GM12874 (cell line): ENCODE data around the gene ATP11A.

Experiments
- TF ChIP-seq, protein P1 (sequence below): IDR thresholded peaks from 2 replicates; pipeline ENCODE4 v1.5.1; 2011; ENCODE audit warnings: low read depth, mild to moderate bottlenecking, control low read depth, low read length, moderate library complexity; ENCODE audit not compliant: insufficient read depth

Gene ATP11A

DNA sequence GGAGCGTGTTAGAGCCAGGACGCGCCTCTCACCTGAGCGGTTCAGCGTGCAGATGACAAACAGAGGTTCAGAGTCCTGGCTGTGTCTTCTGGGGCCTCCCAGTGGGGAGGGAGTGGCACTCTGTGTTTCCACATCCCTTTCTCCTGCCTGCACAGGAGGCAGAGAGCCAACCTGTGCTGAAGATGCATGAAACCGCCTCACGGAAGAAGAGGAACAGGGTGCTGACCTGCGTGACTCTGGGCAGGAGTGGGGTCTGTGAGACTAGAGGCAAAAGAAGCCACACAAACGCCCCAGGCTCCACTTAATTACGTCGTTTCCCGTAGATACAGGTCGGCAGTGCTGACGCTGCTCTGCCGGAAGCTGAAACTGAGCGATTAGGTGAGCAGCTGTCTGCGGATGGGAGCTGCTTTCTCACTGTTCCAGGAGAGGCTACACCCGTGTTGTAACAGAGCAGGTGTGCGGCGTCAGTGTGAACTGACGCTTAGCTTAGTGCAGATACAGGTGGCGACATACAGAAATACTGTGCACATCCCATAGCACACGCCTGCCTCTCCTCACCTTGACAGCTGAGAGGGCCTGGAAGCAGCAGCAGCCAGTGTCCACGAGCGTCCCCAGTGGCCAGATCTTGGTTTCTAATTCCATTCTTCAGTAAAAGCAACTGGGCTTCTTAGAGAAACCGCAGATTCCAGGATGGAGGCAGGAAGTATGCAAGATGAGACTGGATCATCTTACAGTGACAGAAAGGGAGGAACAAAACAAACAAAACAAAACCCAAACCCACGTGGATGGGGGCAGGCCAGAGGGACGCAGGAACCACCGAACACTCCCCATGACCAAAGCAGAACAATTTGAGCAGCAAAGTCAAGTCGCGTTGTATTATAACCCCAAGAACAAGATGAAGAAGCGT is 241.4 kb downstream of the ATP11A start:
- TF ChIP-seq, protein P1, sequence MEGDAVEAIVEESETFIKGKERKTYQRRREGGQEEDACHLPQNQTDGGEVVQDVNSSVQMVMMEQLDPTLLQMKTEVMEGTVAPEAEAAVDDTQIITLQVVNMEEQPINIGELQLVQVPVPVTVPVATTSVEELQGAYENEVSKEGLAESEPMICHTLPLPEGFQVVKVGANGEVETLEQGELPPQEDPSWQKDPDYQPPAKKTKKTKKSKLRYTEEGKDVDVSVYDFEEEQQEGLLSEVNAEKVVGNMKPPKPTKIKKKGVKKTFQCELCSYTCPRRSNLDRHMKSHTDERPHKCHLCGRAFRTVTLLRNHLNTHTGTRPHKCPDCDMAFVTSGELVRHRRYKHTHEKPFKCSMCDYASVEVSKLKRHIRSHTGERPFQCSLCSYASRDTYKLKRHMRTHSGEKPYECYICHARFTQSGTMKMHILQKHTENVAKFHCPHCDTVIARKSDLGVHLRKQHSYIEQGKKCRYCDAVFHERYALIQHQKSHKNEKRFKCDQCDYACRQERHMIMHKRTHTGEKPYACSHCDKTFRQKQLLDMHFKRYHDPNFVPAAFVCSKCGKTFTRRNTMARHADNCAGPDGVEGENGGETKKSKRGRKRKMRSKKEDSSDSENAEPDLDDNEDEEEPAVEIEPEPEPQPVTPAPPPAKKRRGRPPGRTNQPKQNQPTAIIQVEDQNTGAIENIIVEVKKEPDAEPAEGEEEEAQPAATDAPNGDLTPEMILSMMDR = 0 out of 2 replicates have a peak, but pooled peaks have one; percentile 12

DNA sequence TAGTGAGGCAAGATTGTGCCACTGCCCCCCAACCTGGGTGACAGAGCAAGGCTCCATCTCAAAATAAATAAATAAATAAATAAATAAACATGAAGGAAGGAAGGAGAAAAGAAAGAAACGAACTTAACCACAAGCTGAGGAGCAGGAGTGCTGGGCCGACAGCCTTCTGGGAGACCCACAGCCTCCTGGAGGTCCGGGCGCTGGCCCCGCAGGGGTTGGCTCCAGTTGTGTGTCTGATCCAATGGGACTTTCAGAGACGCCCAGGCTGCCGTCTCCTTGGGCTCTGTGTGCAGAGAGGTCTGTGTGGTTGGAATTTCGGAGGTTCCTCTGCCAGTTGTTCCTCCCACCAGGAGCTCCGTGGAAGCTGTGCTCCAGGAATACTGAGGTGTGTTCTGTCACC is 243.1 kb downstream of the ATP11A start:
- TF ChIP-seq, protein P1 = no peak

DNA sequence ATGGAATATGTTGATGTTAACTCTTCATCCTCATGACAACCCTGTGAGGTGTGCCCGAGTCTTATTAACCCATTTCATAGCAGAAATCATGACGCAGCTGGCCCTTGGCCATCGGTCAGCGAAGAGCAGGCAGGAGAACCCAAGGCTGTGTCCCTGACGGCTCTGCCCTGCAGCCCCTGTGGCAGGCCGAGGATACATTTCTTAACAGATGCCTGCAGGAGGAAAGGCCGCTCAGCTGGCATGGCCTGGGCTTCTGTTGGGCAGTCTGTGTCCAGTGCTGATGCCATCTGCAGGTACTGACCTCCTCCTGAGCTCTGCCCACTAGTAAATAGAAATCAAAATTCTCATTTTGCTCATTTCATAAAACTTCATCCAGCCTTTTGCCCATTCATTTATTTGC is 243.8 kb downstream of the ATP11A start:
- TF ChIP-seq, protein P1 = no peak

DNA sequence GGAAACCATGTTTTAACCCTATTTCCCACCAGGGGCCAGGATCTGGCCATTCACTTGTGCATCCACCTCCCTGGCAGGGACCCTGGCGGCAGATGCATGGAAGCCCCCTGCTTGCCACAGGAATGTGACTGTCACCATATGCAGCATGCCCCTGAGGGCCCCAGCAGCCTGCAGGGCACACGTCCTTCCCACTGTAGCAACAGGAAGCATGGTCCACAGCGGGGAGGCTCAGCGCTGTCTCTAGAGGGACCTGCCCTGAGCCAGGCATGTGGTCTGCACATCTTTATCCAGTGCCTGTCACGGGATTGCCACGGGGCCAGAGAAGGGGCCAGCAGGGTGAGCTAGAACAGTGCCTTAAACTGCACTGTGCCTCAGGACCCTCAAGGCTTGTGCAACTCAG is 244.2 kb downstream of the ATP11A start:
- TF ChIP-seq, protein P1 = no peak
